HUDEP-2 (cell line): ENCODE measurements around the gene RBP3.

Source experiments
- DNase-seq, 76 experiments: peaks; one replicate each; lab custom pipeline; 2025; ENCODE audit not compliant: unreplicated experiment in 76 of 76; lab: John Stamatoyannopoulos, UW

The RBP3 gene

DNA sequence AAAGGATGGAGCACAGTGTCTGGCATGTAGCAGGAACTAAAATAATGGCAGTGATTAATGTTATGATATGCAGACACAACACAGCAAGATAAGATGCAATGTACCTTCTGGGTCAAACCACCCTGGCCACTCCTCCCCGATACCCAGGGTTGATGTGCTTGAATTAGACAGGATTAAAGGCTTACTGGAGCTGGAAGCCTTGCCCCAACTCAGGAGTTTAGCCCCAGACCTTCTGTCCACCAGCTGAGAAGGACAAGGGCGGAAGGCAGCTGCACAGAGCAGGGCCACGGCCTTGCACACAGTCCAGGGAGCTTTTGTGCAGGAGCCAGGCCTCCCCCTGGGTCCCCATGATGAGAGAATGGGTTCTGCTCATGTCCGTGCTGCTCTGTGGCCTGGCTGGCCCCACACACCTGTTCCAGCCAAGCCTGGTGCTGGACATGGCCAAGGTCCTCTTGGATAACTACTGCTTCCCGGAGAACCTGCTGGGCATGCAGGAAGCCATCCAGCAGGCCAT, at the start of gene RBP3:
TSS of gene RBP3 (plus strand) at position 226 of the 514 bp plus-strand sequence. CDS start at position 348, 122 bp downstream.
- no peak for DNase-seq

DNA sequence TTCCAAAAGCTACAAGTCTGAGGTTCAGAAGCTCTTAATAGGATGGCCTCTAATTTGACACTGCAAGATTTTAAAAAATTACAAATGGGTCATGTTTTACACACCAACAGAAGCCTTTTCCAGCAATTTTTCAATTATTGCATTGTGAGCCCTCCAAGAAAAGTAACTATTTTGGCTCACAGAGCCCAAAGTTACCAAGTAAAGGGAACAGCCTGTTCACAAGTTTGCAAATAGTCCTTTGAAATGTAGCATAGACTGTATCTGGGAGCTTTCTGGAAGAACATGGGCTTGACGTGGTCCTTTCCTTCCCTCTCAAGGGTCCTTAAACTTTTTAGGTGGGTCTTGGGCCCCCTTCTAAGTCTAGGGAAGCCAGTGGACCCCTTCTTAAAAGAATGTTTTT, 49.4 kb upstream of the RBP3 start:
- DNase-seq: no peak

- DNase-seq: no peak
Measured at GRCh38 chr10:47299611-47300428, 48.3 kb upstream of the RBP3 start, which contains the start of gene GDF10. Gene GDF10 (plus strand): TSS chr10:47300197. CDS start chr10:47300652, 455 bp downstream.

DNA sequence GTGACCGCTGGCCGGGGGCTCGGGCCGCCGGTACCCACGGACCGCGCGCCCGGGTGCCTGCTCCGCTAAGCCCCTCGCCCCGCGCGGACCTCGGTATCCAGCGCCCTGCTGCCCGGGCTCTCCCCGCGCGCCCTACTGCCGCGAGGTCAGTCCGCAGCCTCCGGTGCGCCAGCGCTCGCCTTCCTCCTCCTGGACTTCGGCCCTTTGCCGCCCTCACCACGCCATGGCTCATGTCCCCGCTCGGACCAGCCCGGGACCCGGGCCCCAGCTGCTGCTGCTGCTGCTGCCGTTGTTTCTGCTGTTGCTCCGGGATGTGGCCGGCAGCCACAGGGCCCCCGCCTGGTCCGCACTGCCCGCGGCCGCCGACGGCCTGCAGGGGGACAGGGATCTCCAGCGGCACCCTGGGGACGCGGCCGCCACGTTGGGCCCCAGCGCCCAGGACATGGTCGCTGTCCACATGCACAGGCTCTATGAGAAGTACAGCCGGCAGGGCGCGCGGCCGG, 47.7 kb upstream of the RBP3 start:
- DNase-seq: no peak

DNA sequence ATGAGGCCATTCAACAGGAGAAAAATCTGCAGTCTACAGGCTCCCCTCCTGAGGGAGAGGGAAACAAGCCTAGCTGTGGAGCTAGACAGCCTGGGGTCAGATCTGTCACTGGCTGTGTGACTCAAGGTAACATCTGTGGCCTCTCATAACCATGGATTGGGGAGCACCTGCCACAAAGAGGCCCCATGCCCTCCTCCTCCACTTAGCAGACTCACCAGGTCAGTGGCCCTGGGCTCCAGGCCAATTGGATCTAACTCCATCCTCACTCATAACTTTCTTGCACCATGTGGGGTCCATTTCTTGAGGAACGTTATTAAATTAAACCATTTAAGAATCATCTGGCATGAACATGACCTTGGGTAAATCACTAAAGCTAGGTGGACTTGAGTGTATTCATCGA, 46.3 kb upstream of the RBP3 start:
- DNase-seq: no peak

DNA sequence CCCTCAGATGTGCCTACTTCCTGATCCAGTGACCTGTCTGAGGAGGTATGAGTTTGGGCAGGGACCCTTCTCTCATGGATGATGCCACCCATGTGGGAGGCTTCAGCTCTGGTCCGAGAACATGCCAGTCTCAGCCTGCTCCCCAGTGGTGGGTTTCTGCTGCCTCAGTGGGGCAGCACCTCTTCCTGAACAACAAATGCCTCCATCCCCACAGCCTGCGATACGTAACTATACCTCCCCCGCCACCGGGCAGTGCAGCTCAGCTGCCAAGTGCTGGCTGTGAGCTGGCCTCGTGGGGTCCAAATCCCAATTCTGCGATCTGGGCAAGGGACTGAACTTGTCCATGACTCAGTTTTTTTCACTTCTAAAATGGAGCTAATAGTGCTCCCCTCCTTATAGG, 45.1 kb upstream of the RBP3 start:
- no peak for DNase-seq

- no peak for DNase-seq
Measured at GRCh38 chr10:47303866-47304265, 44.3 kb upstream of the RBP3 start.

DNA sequence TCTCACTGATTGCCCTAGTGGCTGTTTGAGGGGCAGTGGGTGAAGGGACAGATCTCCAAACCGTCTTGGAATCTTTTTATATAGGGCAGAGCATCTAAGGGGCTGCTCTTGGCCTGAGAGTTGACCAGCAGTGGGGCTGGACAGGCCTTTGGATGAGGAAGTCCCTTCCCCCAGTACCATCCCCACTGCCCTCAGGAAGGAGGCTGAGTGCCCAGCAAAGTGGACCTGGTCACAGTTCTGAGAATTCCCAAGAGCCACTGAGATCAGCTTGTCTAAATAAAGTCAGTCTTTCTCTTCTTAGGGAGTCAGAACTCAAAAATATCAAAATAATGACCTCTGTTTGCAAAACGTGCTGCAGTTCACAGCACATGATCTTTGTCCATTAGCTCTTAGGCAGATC, 42.6 kb upstream of the RBP3 start:
- no peak for DNase-seq

GRCh38 chr10:47306387-47307210, 41.6 kb upstream of the RBP3 start:
- DNase-seq: peak in 36 of 76 experiments; percentile 2 to 68 (median 18)

DNA sequence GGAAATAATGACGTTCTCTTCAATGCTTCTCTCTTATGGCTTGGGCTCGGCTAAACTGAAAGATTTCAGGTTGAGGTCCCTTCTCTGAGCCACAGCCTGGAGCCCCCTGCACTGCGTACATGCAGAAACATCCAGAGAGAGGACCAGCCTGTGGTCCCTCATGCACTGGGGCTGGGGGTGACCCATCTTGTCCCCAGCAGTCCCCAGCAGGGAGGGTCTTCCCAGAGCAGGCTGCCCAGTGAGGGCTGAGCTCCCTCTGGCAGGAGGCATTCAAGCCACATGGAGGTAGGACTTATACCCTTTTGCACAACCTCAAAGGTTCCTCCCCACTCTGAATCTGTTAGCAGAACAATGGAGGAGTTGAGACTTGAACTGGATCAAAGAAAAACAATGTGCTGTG, 40.8 kb upstream of the RBP3 start:
- peak in 1 of 76 experiments; percentile 3 for DNase-seq

GRCh38 chr10:47308775-47309174, 39.4 kb upstream of the RBP3 start:
- no peak for DNase-seq

DNA sequence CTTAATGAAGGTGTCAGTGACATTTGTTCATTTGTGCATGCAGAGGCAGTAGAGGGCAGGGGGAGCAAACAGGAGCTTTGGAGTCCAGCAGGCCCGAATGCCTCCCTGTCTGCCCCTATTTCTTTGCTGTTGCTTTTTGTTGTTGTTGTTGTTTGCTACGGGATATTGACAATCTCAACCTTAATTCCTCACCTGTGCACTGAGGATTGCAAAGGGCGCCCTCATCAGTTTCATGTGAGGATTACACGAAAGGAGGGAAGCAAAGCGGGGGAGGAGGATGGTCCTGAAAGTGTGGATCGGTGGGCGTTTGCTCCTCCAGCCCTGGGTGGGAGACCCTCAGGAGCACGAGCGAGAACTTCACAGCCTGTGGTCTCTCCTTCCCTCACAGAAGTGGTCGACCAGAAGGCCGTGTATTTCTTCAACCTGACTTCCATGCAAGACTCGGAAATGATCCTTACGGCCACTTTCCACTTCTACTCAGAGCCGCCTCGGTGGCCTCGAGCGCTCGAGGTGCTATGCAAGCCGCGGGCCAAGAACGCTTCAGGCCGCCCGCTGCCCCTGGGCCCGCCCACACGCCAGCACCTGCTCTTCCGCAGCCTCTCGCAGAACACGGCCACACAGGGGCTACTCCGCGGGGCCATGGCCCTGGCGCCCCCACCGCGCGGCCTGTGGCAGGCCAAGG, 38.6 kb upstream of the RBP3 start:
- DNase-seq: no peak

DNA sequence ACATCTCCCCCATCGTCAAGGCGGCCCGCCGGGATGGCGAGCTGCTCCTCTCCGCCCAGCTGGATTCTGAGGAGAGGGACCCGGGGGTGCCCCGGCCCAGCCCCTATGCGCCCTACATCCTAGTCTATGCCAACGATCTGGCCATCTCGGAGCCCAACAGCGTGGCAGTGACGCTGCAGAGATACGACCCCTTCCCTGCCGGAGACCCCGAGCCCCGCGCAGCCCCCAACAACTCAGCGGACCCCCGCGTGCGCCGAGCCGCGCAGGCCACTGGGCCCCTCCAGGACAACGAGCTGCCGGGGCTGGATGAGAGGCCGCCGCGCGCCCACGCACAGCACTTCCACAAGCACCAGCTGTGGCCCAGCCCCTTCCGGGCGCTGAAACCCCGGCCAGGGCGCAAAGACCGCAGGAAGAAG, 38.1 kb upstream of the RBP3 start:
- no peak for DNase-seq

DNA sequence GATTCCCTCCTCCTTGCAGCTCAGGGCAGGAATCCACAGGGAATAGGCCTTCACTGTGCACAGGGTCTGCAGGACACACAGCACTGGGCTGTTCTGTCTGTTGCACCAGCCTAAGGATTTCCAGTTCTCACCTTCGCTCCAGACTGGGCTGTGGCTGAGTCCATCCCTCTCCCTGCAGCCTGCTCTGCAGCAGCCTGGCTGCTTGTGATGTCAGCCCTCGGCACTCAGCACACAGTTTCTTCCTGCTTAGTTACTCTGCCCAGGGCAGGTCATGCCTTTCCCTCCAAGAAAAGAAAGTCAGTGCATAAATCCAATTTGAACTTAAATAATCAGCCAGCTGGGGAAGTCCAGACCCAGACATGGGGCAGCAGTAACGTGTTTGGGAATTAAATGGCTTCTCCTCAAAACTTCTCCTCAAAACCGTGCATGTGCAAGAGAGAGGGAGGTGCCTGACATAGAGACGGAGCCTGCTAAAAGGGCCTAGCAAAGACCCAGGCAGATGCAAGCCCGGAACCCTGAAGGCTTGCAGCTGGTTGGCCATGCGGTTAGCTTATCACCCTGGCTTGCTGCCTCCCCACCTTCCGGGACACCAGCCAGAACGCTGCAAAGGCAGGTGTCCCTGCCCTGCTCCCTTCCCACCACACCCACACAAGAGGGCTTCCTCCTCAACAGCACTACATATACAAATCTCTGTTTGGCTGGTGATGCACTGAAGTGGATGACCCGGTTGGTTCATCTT, 36.8 kb upstream of the RBP3 start:
- peak in 27 of 76 experiments; percentile 1 to 69 (median 18) for DNase-seq

DNA sequence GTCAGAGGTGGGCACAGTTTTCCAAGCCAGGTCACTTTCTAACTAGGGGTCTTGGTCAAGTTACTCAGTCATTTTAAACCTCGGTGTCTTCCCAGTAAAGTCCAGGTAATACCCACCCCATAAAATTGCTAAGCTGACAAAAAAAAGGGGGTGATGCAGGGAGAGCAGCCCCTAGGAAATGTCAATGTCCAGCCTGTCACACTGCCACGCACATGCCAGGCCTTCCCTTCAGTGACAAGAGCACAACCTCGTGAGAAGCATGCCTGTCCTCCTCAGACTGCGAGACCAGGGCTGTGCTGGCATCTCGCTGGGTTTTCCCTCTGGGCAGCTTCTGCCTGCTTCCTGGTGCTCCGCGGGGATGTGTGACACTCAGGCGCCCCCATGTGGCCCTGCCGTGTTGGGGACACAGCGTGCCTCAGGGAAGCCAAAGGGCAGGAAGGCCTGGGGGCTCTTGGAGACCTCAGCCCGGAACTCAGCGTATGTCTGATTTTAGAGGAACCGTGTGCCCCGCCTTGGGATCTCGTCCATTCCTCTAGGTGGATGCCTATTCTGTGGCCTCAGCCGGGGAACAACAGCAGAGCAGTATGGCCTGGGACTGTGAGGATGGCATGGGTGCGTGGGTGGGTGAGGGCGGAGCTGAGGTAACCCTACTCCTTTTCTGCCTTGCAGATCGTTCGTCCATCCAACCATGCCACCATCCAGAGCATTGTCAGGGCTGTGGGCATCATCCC, 36.1 kb upstream of the RBP3 start:
- peak in 60 of 76 experiments; percentile 2 to 74 (median 46) for DNase-seq

GRCh38 chr10:47312663-47312995, 35.5 kb upstream of the RBP3 start:
- no peak for DNase-seq

DNA sequence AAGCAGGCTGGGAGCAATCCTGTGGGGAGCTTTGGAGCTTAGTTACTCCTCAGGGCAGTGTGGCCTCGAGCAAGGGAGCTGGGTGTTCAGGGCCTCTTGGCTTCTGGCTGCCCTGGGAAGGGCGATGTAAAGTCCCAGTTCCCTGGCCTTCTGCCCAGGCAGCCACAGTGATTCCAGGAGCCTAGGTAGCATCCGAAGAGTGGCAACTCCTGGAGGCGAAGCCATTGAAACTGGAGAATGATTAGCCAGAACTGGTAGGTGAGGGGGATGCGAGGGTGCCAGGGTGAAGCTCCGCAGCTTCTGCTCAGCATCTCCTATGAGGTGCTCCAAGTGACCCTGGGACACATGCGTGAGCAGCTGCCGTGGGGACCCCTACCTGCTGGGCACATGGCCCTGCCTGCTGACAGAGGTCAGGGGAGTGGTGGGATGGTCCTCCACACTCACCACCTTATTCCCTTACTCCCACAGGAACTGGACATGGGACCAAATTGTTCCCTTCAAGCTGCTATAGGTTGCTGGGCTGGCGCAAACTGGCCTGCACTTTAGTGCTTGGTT, 33.7 kb upstream of the RBP3 start:
- no peak for DNase-seq

DNA sequence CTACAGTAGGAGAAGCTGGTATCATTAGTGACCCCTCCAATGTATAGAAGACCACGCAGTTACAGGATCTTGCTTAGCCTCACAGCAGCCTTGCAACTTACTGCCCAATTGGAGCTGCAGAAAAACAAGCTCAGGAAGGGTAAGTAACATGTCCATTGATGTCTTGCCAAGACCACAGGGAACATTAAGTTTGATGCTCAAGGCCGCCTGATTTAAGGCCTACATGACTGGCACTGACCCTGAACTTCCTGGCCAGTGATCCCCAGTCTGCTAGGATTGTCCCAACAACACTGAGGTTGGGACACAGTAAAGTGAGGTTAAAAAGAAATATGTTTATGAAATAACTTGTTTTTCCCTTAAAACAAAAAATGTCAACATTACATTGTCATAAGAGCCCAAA, 32.7 kb upstream of the RBP3 start:
- no peak for DNase-seq

DNA sequence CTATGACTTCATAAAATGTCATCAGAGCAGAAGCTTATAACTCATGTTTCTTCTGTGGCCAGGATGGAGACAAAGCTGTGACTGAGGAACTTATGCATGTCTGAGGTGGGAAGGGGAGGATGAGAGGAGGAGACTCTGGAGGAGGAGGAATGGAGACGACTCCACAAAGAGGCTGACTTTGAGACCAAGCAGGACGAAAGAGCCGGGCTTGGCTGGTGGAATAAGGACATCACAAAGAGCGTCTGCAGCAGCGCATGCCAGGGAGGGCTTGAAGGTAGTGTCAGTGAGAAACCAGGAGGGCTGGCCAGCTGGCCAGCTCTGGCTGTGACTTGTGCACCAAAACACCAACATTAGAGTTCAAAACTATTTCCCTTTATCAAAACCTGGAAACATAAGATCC, 32.0 kb upstream of the RBP3 start:
- DNase-seq: no peak
